Measurements from ENCODE around the gene CALHM3.

CALHM3 gene

GRCh38 chr10:103478671-103479070 lies 369 bp downstream of the CALHM3 start:
- in situ Hi-C loops (cut with HindIII; ENCODE audit: low pct_unique_long_range_greater_than_20kb, low sequenced_read_pairs), result no loop called here
- DNase-seq (ENCODE audit: low read depth in 1 of 2, low spot score in 1 of 2), result no peak
- TF ChIP-seq JUND (IDR thresholded peaks at IDR 0.05; ENCODE audit: low read depth), result no peak

GRCh38 chr10:103476046-103476768 lies 2.8 kb downstream of the CALHM3 start:
- DNase-seq (ENCODE audit: low read depth in 1 of 2, low spot score in 1 of 2), result no peak
- in situ Hi-C loops (cut with HindIII; ENCODE audit: low pct_unique_long_range_greater_than_20kb, low sequenced_read_pairs), result no loop called here
- TF ChIP-seq JUND (IDR thresholded peaks at IDR 0.05; ENCODE audit: low read depth), result no peak

- in situ Hi-C loops (cut with HindIII; ENCODE audit: low pct_unique_long_range_greater_than_20kb, low sequenced_read_pairs), result no loop called here
- TF ChIP-seq JUND (IDR thresholded peaks at IDR 0.05; ENCODE audit: low read depth), result no peak
- no peak for DNase-seq (ENCODE audit: low read depth in 1 of 2, low spot score in 1 of 2)
These were observed 3.6 kb downstream of the CALHM3 start for GRCh38 chr10:103475437-103475836.

DNA sequence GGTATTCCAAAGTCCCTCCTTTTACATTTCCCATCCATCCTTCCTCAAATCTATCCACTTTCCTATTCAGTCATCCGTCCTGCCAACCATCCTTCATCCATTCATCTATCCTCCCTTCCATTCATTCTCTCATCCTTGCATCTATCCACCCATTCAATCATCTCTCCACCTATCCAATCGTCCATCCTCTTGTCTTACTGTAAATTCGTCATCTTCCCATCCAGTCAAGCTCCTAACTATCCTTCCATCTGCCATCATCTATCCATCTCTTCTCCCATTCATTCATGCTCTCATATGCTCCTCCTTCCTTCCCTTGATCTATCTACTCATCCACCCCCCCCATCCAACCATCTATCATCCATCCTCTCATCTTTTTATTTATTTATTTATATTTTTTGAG lies 5.0 kb downstream of the CALHM3 start:
- no peak for TF ChIP-seq JUND (IDR thresholded peaks at IDR 0.05; ENCODE audit: low read depth)
- in situ Hi-C loops (cut with HindIII; ENCODE audit: low pct_unique_long_range_greater_than_20kb, low sequenced_read_pairs), result no loop called here

DNA sequence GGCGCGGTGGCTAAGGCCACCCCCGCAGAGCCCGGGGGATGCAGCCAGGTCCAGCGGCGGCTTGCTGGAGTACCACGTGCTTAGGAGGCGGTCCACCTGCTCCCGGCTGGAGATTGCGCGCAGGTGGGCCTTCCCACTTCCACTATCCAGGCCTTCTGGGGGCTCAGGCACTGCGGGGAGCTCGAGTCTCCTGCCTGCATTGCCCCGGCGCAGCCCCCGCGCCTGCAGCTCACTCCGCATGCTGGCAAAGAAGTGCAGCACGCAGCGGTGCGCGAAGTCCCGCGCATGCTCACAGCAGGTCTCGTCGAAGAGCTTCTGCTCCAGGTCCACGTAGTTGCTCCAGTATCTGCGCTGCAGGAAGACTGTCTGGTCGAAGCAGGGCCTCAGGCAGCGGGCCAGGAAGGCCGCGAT lies 5.8 kb downstream of the CALHM3 start:
- in situ Hi-C loops (cut with HindIII; ENCODE audit: low pct_unique_long_range_greater_than_20kb, low sequenced_read_pairs), result no loop called here
- no peak for TF ChIP-seq JUND (IDR thresholded peaks at IDR 0.05; ENCODE audit: low read depth)
- no peak for DNase-seq (ENCODE audit: low read depth in 1 of 2, low spot score in 1 of 2)

More for the DNA sequence above, 5.0 kb downstream of the CALHM3 start:
- DNase-seq (ENCODE audit: low read depth in 1 of 2, low spot score in 1 of 2), result no peak

- in situ Hi-C loops (cut with HindIII; ENCODE audit: low pct_unique_long_range_greater_than_20kb, low sequenced_read_pairs), result no loop called here
- DNase-seq (ENCODE audit: low read depth in 1 of 2, low spot score in 1 of 2), result no peak
These were observed 7.0 kb downstream of the CALHM3 start for GRCh38 chr10:103472005-103472404.

GRCh38 chr10:103470761-103471653 lies 8.0 kb downstream of the CALHM3 start:
- in situ Hi-C loops (cut with HindIII; ENCODE audit: low pct_unique_long_range_greater_than_20kb, low sequenced_read_pairs), result no loop called here
- TF ChIP-seq JUND (IDR thresholded peaks at IDR 0.05; ENCODE audit: low read depth), result no peak
- DNase-seq (ENCODE audit: low read depth in 1 of 2, low spot score in 1 of 2), result no peak

More at GRCh38 chr10:103472005-103472404, 7.0 kb downstream of the CALHM3 start:
- no peak for TF ChIP-seq JUND (IDR thresholded peaks at IDR 0.05; ENCODE audit: low read depth)

- in situ Hi-C loops (cut with HindIII; ENCODE audit: low pct_unique_long_range_greater_than_20kb, low sequenced_read_pairs), result no loop called here
- no peak for DNase-seq (ENCODE audit: low read depth in 1 of 2, low spot score in 1 of 2)
- no peak for TF ChIP-seq JUND (IDR thresholded peaks at IDR 0.05; ENCODE audit: low read depth)
These were observed 9.8 kb downstream of the CALHM3 start for GRCh38 chr10:103469201-103469600.

- no peak for DNase-seq (ENCODE audit: low read depth in 1 of 2, low spot score in 1 of 2)
- in situ Hi-C loops (cut with HindIII; ENCODE audit: low pct_unique_long_range_greater_than_20kb, low sequenced_read_pairs), result no loop called here
- no peak for TF ChIP-seq JUND (IDR thresholded peaks at IDR 0.05; ENCODE audit: low read depth)
These were observed 11.6 kb downstream of the CALHM3 start for GRCh38 chr10:103467406-103467805.

- in situ Hi-C loops (cut with HindIII; ENCODE audit: low pct_unique_long_range_greater_than_20kb, low sequenced_read_pairs), result no loop called here
- TF ChIP-seq JUND (IDR thresholded peaks at IDR 0.05; ENCODE audit: low read depth), result no peak
- DNase-seq (ENCODE audit: low read depth in 1 of 2, low spot score in 1 of 2), result no peak
These were observed 12.3 kb downstream of the CALHM3 start for GRCh38 chr10:103466734-103467133.

DNA sequence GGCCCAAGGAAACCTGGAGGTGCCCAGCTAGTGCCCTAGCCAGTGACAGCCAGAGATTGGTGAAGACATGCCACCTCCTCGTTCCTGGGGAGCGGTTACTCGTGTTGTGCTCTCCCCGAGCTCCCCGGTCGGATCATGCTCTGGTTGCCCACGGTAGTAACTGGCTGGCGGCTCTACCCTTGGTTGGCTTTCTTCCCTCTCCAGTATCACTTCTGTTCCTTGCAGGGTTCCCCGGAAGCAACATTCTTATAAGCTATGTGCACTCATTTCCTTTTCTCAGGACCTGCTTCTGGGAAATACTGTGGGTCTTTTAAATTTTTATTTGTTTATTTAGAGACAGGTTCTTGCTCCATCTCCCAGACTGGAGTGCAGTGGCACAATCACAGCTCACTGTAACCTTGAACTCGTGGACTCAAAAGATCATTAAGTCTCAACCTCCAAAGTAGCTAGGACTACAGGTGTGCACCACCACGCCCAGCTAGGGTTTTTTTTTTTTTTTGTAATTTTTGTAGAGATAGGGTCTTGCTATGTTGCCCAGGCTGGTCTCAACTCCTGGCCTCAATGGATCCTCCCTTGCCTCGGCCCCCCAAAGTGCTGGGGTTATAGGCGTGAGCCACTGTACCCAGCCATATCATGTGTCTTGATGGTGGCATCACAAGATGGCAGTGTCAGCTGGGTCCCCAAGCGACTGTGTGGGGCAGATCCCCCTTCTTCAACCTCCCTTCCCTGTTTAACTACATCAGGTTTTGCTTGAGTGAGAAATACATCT lies 13.4 kb downstream of the CALHM3 start:
- DNase-seq (ENCODE audit: low read depth in 1 of 2, low spot score in 1 of 2), result no peak
- in situ Hi-C loops (cut with HindIII; ENCODE audit: low pct_unique_long_range_greater_than_20kb, low sequenced_read_pairs), result no loop called here
- TF ChIP-seq JUND (IDR thresholded peaks at IDR 0.05; ENCODE audit: low read depth), result no peak

GRCh38 chr10:103463499-103463898 lies 15.5 kb downstream of the CALHM3 start:
- no peak for TF ChIP-seq JUND (IDR thresholded peaks at IDR 0.05; ENCODE audit: low read depth)
- in situ Hi-C loops (cut with HindIII; ENCODE audit: low pct_unique_long_range_greater_than_20kb, low sequenced_read_pairs), result no loop called here
- DNase-seq (ENCODE audit: low read depth in 1 of 2, low spot score in 1 of 2), result no peak
